22Rv1 (cell line): ENCODE measurements around the gene DEFB115.

ENCODE experiments used
- ZFX ChIP-seq: fragments of 450-650 bp; IDR thresholded peaks from 2 replicates; pipeline ENCODE4 v1.6.1; 2017; ENCODE audit warnings: antibody characterized with exemption, borderline replicate concordance
- TF ChIP-seq, protein P1 (sequence below): fragments of 450-650 bp; IDR thresholded peaks from 2 replicates; pipeline ENCODE4 v1.5.1; 2017; ENCODE audit warnings: mild to moderate bottlenecking

DNA sequence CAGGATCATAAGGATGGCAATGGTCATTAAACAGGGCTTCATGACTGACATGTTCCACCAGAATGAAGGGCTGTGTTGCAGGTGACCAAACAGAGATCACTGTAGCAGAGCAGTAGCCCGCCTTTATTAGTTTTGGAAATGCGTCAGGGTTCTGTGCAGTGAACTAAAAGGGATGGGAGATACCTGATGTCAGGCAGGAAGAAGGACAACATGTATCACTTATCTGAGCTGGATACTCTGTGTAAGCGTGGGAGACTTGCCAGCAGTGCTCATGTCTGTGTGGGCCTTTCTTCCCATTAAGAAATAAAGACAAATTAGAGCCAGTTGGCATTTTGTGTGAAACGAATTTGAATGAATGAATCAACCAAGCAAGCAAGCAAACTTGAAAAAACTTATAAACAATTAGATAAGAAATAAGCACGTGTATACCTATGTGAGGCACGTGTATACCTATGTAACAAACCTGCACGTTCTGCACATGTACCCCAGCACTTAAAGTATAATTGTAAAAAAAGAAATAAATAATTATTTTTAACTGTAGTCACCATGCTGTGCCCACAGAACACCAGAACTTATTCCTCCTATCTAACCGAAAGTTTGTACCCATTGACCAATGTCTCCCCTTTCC lies 51.2 kb downstream of the DEFB115 start, which contains the start of gene DEFB116:
- TF ChIP-seq, protein P1, sequence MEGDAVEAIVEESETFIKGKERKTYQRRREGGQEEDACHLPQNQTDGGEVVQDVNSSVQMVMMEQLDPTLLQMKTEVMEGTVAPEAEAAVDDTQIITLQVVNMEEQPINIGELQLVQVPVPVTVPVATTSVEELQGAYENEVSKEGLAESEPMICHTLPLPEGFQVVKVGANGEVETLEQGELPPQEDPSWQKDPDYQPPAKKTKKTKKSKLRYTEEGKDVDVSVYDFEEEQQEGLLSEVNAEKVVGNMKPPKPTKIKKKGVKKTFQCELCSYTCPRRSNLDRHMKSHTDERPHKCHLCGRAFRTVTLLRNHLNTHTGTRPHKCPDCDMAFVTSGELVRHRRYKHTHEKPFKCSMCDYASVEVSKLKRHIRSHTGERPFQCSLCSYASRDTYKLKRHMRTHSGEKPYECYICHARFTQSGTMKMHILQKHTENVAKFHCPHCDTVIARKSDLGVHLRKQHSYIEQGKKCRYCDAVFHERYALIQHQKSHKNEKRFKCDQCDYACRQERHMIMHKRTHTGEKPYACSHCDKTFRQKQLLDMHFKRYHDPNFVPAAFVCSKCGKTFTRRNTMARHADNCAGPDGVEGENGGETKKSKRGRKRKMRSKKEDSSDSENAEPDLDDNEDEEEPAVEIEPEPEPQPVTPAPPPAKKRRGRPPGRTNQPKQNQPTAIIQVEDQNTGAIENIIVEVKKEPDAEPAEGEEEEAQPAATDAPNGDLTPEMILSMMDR: no peak
- no peak for TF ChIP-seq ZFX
